ENCODE results near the gene ABCC10. TPM values are rescaled to one million over a fixed set of nuclear protein-coding genes. Genes with fewer than 3 reads are reported as not detected.
"Not testable (repeated sequence)": the region's sequence is repeated elsewhere in the genome, so short reads cannot be mapped to it uniquely, and the experiment has no call there.

Gene ABCC10
- total RNA-seq, 1 donor from 2014 or later, result 11.7 TPM

GRCh38 chr6:43459535-43459934 is 32.2 kb downstream of the ABCC10 start:
- Histone ChIP-seq H3K27ac (replicated peaks) (no peak overlapping the region), H3K36me3 (no peaks in the 10 kb centered on the region), H3K4me3 (no peak overlapping the region), H3K4me1 (peaks cover 14% of the 10 kb centered on the region), H3K9me3 (replicated peaks) (no peaks in the 10 kb centered on the region), H3K27me3 (ENCODE audit: low read depth) (peaks cover 83% of the 10 kb centered on the region)
- no peak for DNase-seq
- intact Hi-C loops (cut with micrococcal nuclease), result no loop called here
- TF ChIP-seq CTCF (IDR thresholded peaks at IDR 0.05; ENCODE audit: borderline replicate concordance), result no peak

GRCh38 chr6:43460032-43460431 is 32.7 kb downstream of the ABCC10 start:
- Histone ChIP-seq H3K9me3 (replicated peaks) (no peaks in the 10 kb centered on the region), H3K36me3 (no peaks in the 10 kb centered on the region), H3K4me3 (no peak overlapping the region), H3K27me3 (ENCODE audit: low read depth) (peaks cover 83% of the 10 kb centered on the region), H3K4me1 (peaks cover 10% of the 10 kb centered on the region), H3K27ac (replicated peaks) (no peak overlapping the region)
- intact Hi-C loops (cut with micrococcal nuclease), result no loop called here
- DNase-seq, result no peak
- TF ChIP-seq CTCF (IDR thresholded peaks at IDR 0.05; ENCODE audit: borderline replicate concordance), result no peak

DNA sequence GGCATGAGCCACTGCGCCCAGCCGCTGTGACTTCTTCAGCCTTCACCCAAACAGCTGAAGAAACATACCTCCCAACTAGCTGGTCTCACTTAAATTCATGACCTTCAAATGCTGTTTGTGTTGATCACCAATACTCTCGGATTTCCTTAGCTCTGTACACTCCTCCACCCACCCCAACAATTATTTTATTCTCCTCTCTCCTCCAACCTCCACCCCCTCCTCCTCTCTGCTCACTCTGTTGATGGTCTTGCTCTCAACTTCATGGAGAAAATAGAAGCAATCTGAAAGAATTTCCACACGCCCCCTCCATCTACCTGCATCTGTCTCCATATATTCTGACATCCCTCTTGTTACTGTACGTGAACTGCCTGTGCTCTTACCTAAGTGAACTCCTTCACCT is 34.6 kb downstream of the ABCC10 start:
- peaks cover 72% of the 10 kb centered on the region for H3K27me3 ChIP-seq (ENCODE audit: low read depth)
- no peak for TF ChIP-seq CTCF (IDR thresholded peaks at IDR 0.05; ENCODE audit: borderline replicate concordance)
- intact Hi-C loops (cut with micrococcal nuclease), result no loop called here

GRCh38 chr6:43464337-43464736 is 37.0 kb downstream of the ABCC10 start:
- DNase-seq, result no peak
- no peaks in the 10 kb centered on the region for H3K9me3 ChIP-seq (replicated peaks)
- TF ChIP-seq CTCF (IDR thresholded peaks at IDR 0.05; ENCODE audit: borderline replicate concordance), result no peak
- H3K36me3 ChIP-seq, result no peaks in the 10 kb centered on the region
- H3K27me3 ChIP-seq (ENCODE audit: low read depth), result peaks cover 52% of the 10 kb centered on the region
- H3K4me1 ChIP-seq, result peaks cover 18% of the 10 kb centered on the region
- no peak overlapping the region for H3K27ac ChIP-seq (replicated peaks)
- no peak overlapping the region for H3K4me3 ChIP-seq
- intact Hi-C loops (cut with micrococcal nuclease), result no loop called here

More for the DNA sequence above, 34.6 kb downstream of the ABCC10 start:
- Histone ChIP-seq H3K4me1 (no peaks in the 10 kb centered on the region), H3K4me3 (no peak overlapping the region), H3K36me3 (no peaks in the 10 kb centered on the region), H3K9me3 (replicated peaks) (no peaks in the 10 kb centered on the region), H3K27ac (replicated peaks) (no peak overlapping the region)
- DNase-seq, result no peak

GRCh38 chr6:43465948-43466347 is 38.6 kb downstream of the ABCC10 start:
- DNase-seq, result no peak
- Histone ChIP-seq H3K27ac (replicated peaks) (no peak overlapping the region), H3K4me3 (no peak overlapping the region), H3K27me3 (ENCODE audit: low read depth) (peaks cover 38% of the 10 kb centered on the region), H3K9me3 (replicated peaks) (no peaks in the 10 kb centered on the region), H3K36me3 (no peaks in the 10 kb centered on the region), H3K4me1 (peaks cover 25% of the 10 kb centered on the region)
- no peak for TF ChIP-seq CTCF (IDR thresholded peaks at IDR 0.05; ENCODE audit: borderline replicate concordance)
- intact Hi-C loops (cut with micrococcal nuclease), result no loop called here

DNA sequence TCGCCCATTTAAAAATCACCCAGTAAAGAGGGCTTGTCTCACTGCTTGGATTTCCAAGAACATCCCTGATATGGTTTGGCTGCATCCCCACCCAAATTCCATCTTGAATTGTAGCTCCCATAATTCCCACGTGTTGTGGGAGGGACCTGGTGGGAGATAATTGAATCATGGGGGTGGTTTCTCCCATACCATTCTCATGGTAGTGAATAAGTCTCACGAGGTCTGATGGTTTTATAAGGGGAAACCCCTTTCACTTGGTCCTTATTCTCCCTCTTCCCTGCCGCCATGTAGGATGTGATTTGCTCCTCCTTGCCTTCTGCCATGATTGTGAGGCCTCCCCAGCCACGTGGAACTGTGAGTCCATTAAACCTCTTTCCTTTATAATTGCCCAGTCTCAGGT is 39.9 kb downstream of the ABCC10 start:
- H3K27ac ChIP-seq (replicated peaks), result peak overlapping the region; percentile 84
- H3K36me3 ChIP-seq; intact Hi-C loops (cut with micrococcal nuclease); H3K9me3 ChIP-seq (replicated peaks); DNase-seq; H3K4me3 ChIP-seq: not testable (repeated sequence)
- H3K4me1 ChIP-seq, result peaks cover 25% of the 10 kb centered on the region
- H3K27me3 ChIP-seq (ENCODE audit: low read depth), result peaks cover 29% of the 10 kb centered on the region
